Keratinocyte (primary cell): Measurements from ENCODE around the gene ARHGAP32. TPM values are rescaled to one million over a fixed set of nuclear protein-coding genes. Genes with fewer than 3 reads are reported as not detected.

Source experiments
- DNase-seq: peaks from one replicate; pipeline ENCODE4 v3.0.0-alpha.2; 2011; ENCODE audit warnings: low read depth, missing footprints, low spot score
- FAIRE-seq: peaks from 2 replicates; lab custom pipeline; 2011; peaks lifted over from hg19 to GRCh38; lab: Jason Lieb, UNC
- H2AFZ ChIP-seq: 2 replicates; pipeline ENCODE4 v1.6.0; 2012; ENCODE audit warnings: low read length, control low read depth, inconsistent platforms; ENCODE audit not compliant: control insufficient read depth
- H3K27ac ChIP-seq: 2 replicates; pipeline ENCODE4 v1.5.1; 2011; ENCODE audit warnings: low read length; ENCODE audit not compliant: control insufficient read depth, insufficient read depth
- H3K27me3 ChIP-seq: 3 replicates; pipeline ENCODE4 v1.6.0; 2011; ENCODE audit warnings: low read length; ENCODE audit not compliant: control insufficient read depth, insufficient read depth; ENCODE audit errors: extremely low read depth
- H3K36me3 ChIP-seq, 2 experiments: 2 replicates in 1 of 2; 3 replicates in 1 of 2; pipeline ENCODE4 v1.5.1; 2011; ENCODE audit warnings: low read length in 2 of 2, mild to moderate bottlenecking in 1 of 2; ENCODE audit not compliant: control insufficient read depth in 2 of 2, insufficient read depth in 2 of 2; ENCODE audit errors: extremely low read depth in 1 of 2
- H3K4me1 ChIP-seq: 3 replicates; pipeline ENCODE4 v1.5.1; 2011; ENCODE audit warnings: low read length; ENCODE audit not compliant: control insufficient read depth, insufficient read depth; ENCODE audit errors: extremely low read depth
- H3K4me2 ChIP-seq: 3 replicates; pipeline ENCODE4 v1.6.0; 2011; ENCODE audit warnings: low read depth, low read length; ENCODE audit not compliant: control insufficient read depth, insufficient read depth; ENCODE audit errors: extremely low read depth
- H3K4me3 ChIP-seq, 3 experiments: fragments of 200-600 bp in 1 of 3; sonication (generic) in 1 of 3; 2 replicates in 2 of 3; 3 replicates in 1 of 3; pipeline ENCODE4 v1.5.1; 2011 to 2016; ENCODE audit warnings: low read length in 3 of 3, mild to moderate bottlenecking in 3 of 3, control low read depth in 2 of 3, inconsistent platforms in 1 of 3, low read depth in 1 of 3, mixed read lengths in 1 of 3, mixed run types in 1 of 3, moderate library complexity in 1 of 3; ENCODE audit not compliant: control insufficient read depth in 2 of 3, insufficient read depth in 2 of 3; ENCODE audit errors: extremely low read depth in 1 of 3
- H3K79me2 ChIP-seq: 2 replicates; pipeline ENCODE4 v1.6.0; 2012; ENCODE audit warnings: low read length; ENCODE audit not compliant: control insufficient read depth, insufficient read depth
- H3K9ac ChIP-seq: 3 replicates; pipeline ENCODE4 v1.6.0; 2011; ENCODE audit warnings: low read length; ENCODE audit not compliant: control insufficient read depth, insufficient read depth; ENCODE audit errors: extremely low read depth
- H3K9me1 ChIP-seq: 3 replicates; pipeline ENCODE4 v1.6.0; 2011; ENCODE audit warnings: low read length; ENCODE audit not compliant: control insufficient read depth, insufficient read depth; ENCODE audit errors: extremely low read depth
- H3K9me3 ChIP-seq: 2 replicates; pipeline ENCODE4 v1.5.1; 2012; ENCODE audit warnings: low read depth, low read length; ENCODE audit not compliant: control insufficient read depth
- H4K20me1 ChIP-seq: 3 replicates; pipeline ENCODE4 v1.6.0; 2011; ENCODE audit warnings: low read length; ENCODE audit not compliant: control insufficient read depth, insufficient read depth; ENCODE audit errors: extremely low read depth
- CTCF ChIP-seq, 3 experiments: IDR thresholded peaks in 1 of 3; conservative IDR thresholded peaks in 1 of 3; optimal IDR thresholded peaks in 1 of 3; 2 replicates in 2 of 3; 3 replicates in 1 of 3; pipeline versions ENCODE3 to v1.5.1; 2011; ENCODE audit warnings: low read length in 3 of 3, mild to moderate bottlenecking in 3 of 3, moderate library complexity in 2 of 3, control low read depth in 1 of 3, inconsistent platforms in 1 of 3; ENCODE audit not compliant: insufficient read depth in 2 of 3; ENCODE audit errors: extremely low read depth in 1 of 3
- EZH2 ChIP-seq: IDR thresholded peaks from one replicate; pipeline ENCODE4 v1.6.1; 2012; ENCODE audit warnings: inconsistent platforms, mild to moderate bottlenecking, low read length, moderate library complexity
- dilution Hi-C: fragments of 300-500 bp; cut with MboI; formaldehyde crosslinking; loops from one replicate; pipeline ENCODE4 v1.7.0; 2020; ENCODE audit warnings: low sequenced_read_pairs; ENCODE audit not compliant: extremely low pct_ligation_motif_present
- polyA plus RNA-seq, 5 experiments: library from polyadenylated mRNA; depleted of rRNA in 3 of 5; stranded (reverse) in 3 of 5; stranded (forward) in 1 of 5; unstranded in 1 of 5; fragments of >200 nt; gene quantifications; 1 replicate in 1 of 5; 2 replicates in 3 of 5; 3 replicates in 1 of 5; pipeline versions ENCODE4 v1.2.1 to v1.2.3, GENCODE V29; 2011 to 2012; ENCODE audit warnings: missing spikeins in 2 of 5, low read depth in 1 of 5, low replicate concordance in 1 of 5

ARHGAP32 gene
- polyA plus RNA-seq, 1 donor (not counting 4 experiments of a cell fraction or from before 2014, with no cell fraction given): 10.8 TPM

GRCh38 chr11:128927683-128928336 is 264.3 kb downstream of the ARHGAP32 start:
- no peak overlapping the region for H3K27ac ChIP-seq
- no peak overlapping the region for H3K4me3 ChIP-seq
- no peak for FAIRE-seq
- no peak overlapping the region for H3K9ac ChIP-seq
- no peaks in the 10 kb centered on the region for H3K9me1 ChIP-seq
- H3K36me3 ChIP-seq: no peaks in the 10 kb centered on the region
- no peak for TF ChIP-seq CTCF (optimal IDR thresholded peaks at IDR 0.05 in 1 of 3, IDR thresholded peaks at IDR 0.05 in 1 of 3, conservative IDR thresholded peaks at IDR 0.05 in 1 of 3; ENCODE audit: extremely low read depth in 1 of 3, insufficient read depth in 2 of 3, low read length in 3 of 3)
- TF ChIP-seq EZH2: no peak
- no peaks in the 10 kb centered on the region for H4K20me1 ChIP-seq
- H3K9me3 ChIP-seq: no peaks in the 10 kb centered on the region
- peaks cover 11% of the 10 kb centered on the region for H3K27me3 ChIP-seq
- H3K4me2 ChIP-seq: no peak overlapping the region
- no peaks in the 10 kb centered on the region for H3K4me1 ChIP-seq
- H2AFZ ChIP-seq: no peak overlapping the region
- no peaks in the 10 kb centered on the region for H3K79me2 ChIP-seq
- no peak for DNase-seq
- dilution Hi-C loops: no loop called here

- H3K4me3 ChIP-seq: no peak overlapping the region
- dilution Hi-C loops: no loop called here
- no peaks in the 10 kb centered on the region for H3K9me3 ChIP-seq
- no peaks in the 10 kb centered on the region for H4K20me1 ChIP-seq
- no peak overlapping the region for H3K4me2 ChIP-seq
- H3K27ac ChIP-seq: no peak overlapping the region
- H3K9me1 ChIP-seq: no peaks in the 10 kb centered on the region
- no peak for TF ChIP-seq EZH2
- TF ChIP-seq CTCF (optimal IDR thresholded peaks at IDR 0.05 in 1 of 3, IDR thresholded peaks at IDR 0.05 in 1 of 3, conservative IDR thresholded peaks at IDR 0.05 in 1 of 3; ENCODE audit: extremely low read depth in 1 of 3, insufficient read depth in 2 of 3, low read length in 3 of 3): no peak
- FAIRE-seq: no peak
- peaks cover 11% of the 10 kb centered on the region for H3K27me3 ChIP-seq
- no peak for DNase-seq
- H3K36me3 ChIP-seq: no peaks in the 10 kb centered on the region
- H2AFZ ChIP-seq: no peak overlapping the region
- H3K9ac ChIP-seq: no peak overlapping the region
- H3K79me2 ChIP-seq: no peaks in the 10 kb centered on the region
- H3K4me1 ChIP-seq: no peaks in the 10 kb centered on the region
These were observed 265.0 kb downstream of the ARHGAP32 start for GRCh38 chr11:128927108-128927461.
